CD4-positive, alpha-beta T cell (primary cell): Measurements from ENCODE around the gene DMRT2. TPM values are rescaled to one million over a fixed set of nuclear protein-coding genes. Genes with fewer than 3 reads are reported as not detected.

Source experiments
- ATAC-seq: fragments of 200-7000 bp; cut with Tn5 transposase; one replicate; pipeline ENCODE4 v1.10.0; 2022; ENCODE audit warnings: mild to moderate bottlenecking; ENCODE audit not compliant: poor library complexity
- CTCF ChIA-PET: fragments of 350-600 bp; sonication (Branson Sonifier 250); formaldehyde crosslinking; loops from one replicate; lab custom pipeline; 2021; ENCODE audit warnings: antibody characterized with exemption, inconsistent platforms; lab: Charles Lee
- POLR2A ChIA-PET: fragments of 350-600 bp; sonication (Branson Sonifier 250); formaldehyde crosslinking; loops from one replicate; lab custom pipeline; 2021; ENCODE audit warnings: antibody characterized with exemption, inconsistent platforms; lab: Charles Lee
- DNase-seq, 14 experiments: peaks; one replicate each; pipeline ENCODE4 v3.0.0-alpha.2; 2013 to 2020; ENCODE audit warnings: mixed read lengths in 2 of 14
- H3K27ac ChIP-seq, 2 donors: one replicate each; pipeline versions ENCODE4 v1.5.1 to v1.7.0; 2013; ENCODE audit warnings: low read length in 2 of 2, low read depth in 1 of 2, mild to moderate bottlenecking in 1 of 2
- H3K27me3 ChIP-seq, 2 experiments: 1 replicate in 1 of 2; 2 replicates in 1 of 2; pipeline versions ENCODE4 v1.6.1 to v1.7.0; 2013; ENCODE audit warnings: low read length in 2 of 2, control low read depth in 1 of 2, mild to moderate bottlenecking in 1 of 2, moderate library complexity in 1 of 2; ENCODE audit not compliant: insufficient read depth in 2 of 2, control insufficient read depth in 1 of 2
- H3K36me3 ChIP-seq: one replicate; pipeline ENCODE4 v1.6.1; 2013; ENCODE audit warnings: low read length, control low read depth; ENCODE audit not compliant: insufficient read depth
- H3K4me1 ChIP-seq: one replicate; pipeline ENCODE4 v1.6.1; 2013; ENCODE audit warnings: low read length, control low read depth; ENCODE audit not compliant: insufficient read depth
- H3K4me3 ChIP-seq: one replicate; pipeline ENCODE4 v1.5.1; 2013; ENCODE audit warnings: mild to moderate bottlenecking, low read length, moderate library complexity
- H3K9me3 ChIP-seq, 2 experiments: 1 replicate in 1 of 2; 2 replicates in 1 of 2; pipeline versions ENCODE4 v1.6.1 to v1.7.0; 2013; ENCODE audit warnings: low read length in 2 of 2, mild to moderate bottlenecking in 2 of 2, control low read depth in 1 of 2, moderate library complexity in 1 of 2; ENCODE audit not compliant: control insufficient read depth in 1 of 2, insufficient read depth in 1 of 2
- H3K27ac Mint-ChIP-seq: one replicate; pipeline ENCODE4 v1.8.0; 2020; ENCODE audit warnings: mixed read lengths
- H3K27me3 Mint-ChIP-seq: one replicate; pipeline ENCODE4 v1.8.0; 2021; ENCODE audit warnings: mixed read lengths
- H3K36me3 Mint-ChIP-seq: one replicate; pipeline ENCODE4 v1.8.0; 2021; ENCODE audit warnings: low read depth, mixed read lengths
- H3K4me1 Mint-ChIP-seq: one replicate; pipeline ENCODE4 v1.8.0; 2021; ENCODE audit warnings: low read depth, mixed read lengths
- H3K4me3 Mint-ChIP-seq: one replicate; pipeline ENCODE4 v1.8.0; 2020; ENCODE audit warnings: mild to moderate bottlenecking, mixed read lengths
- H3K9me3 Mint-ChIP-seq: one replicate; pipeline ENCODE4 v1.8.0; 2020; ENCODE audit warnings: mixed read lengths
- intact Hi-C, 2 experiments: fragments of 100-400 bp; cut with DNase I in 1 of 2; cut with micrococcal nuclease in 1 of 2; formaldehyde crosslinking; loops; one replicate each; pipeline versions ENCODE4 v1.15.1 to v1.9.0; 2023 to 2025; cut with DNase I, micrococcal nuclease
- total RNA-seq, 174 experiments: library from RNA in 2 of 174; stranded (reverse) in 2 of 174; gene quantifications; one replicate each; pipeline ENCODE4 v1.2.3 and lab custom pipeline; 2021 to 2026
- TF ChIP-seq, protein P1 (sequence below): fragments of 200-600 bp; IDR thresholded peaks from one replicate; pipeline ENCODE4 v1.8.0; 2022; ENCODE audit warnings: antibody characterized with exemption, mild to moderate bottlenecking

Gene DMRT2
- total RNA-seq, 2 experiments from 2014 or later = not detected

DNA sequence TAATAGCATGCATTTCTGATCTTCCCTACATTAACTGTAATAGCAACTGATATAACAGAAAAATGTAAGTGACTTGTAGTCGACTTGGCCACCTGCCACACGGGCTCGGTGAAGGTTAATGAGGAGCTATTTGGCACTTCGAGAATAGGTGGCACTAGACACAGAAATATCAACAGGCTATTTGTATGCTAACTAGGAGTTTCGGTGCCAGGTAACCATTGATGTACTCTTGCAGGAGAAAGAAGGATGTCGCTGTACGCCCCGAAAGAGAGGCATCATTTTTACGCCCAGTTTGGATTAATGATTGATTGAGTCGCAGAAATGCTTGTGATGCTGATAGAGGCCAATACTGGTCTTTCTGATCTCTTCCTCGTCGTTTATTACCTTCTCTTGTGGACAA is 516 bp upstream of the DMRT2 start:
- no peaks in the 10 kb centered on the region for H3K36me3 Mint-ChIP-seq
- TF ChIP-seq, protein P1, sequence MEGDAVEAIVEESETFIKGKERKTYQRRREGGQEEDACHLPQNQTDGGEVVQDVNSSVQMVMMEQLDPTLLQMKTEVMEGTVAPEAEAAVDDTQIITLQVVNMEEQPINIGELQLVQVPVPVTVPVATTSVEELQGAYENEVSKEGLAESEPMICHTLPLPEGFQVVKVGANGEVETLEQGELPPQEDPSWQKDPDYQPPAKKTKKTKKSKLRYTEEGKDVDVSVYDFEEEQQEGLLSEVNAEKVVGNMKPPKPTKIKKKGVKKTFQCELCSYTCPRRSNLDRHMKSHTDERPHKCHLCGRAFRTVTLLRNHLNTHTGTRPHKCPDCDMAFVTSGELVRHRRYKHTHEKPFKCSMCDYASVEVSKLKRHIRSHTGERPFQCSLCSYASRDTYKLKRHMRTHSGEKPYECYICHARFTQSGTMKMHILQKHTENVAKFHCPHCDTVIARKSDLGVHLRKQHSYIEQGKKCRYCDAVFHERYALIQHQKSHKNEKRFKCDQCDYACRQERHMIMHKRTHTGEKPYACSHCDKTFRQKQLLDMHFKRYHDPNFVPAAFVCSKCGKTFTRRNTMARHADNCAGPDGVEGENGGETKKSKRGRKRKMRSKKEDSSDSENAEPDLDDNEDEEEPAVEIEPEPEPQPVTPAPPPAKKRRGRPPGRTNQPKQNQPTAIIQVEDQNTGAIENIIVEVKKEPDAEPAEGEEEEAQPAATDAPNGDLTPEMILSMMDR = no peak
- no peak overlapping the region for H3K27ac ChIP-seq
- H3K4me3 Mint-ChIP-seq = peak overlapping the region; percentile 84
- peaks cover 84% of the 10 kb centered on the region for H3K27me3 Mint-ChIP-seq
- DNase-seq (no peak), ATAC-seq (no peak)
- H3K27ac Mint-ChIP-seq = no peak overlapping the region
- H3K27me3 ChIP-seq = peaks cover 83 to 94% of the 10 kb centered on the region in 2 experiments
- peaks cover 8 to 58% of the 10 kb centered on the region in 2 experiments for H3K9me3 ChIP-seq
- peaks cover 2% of the 10 kb centered on the region for H3K9me3 Mint-ChIP-seq
- H3K36me3 ChIP-seq = no peaks in the 10 kb centered on the region
- H3K4me3 ChIP-seq = no peak overlapping the region
- ChIA-PET POLR2A (no interaction called here), CTCF (no interaction called here)
- H3K4me1 ChIP-seq = peaks cover 55% of the 10 kb centered on the region
- intact Hi-C loops = no loop called here
- peaks cover 55% of the 10 kb centered on the region for H3K4me1 Mint-ChIP-seq

DNA sequence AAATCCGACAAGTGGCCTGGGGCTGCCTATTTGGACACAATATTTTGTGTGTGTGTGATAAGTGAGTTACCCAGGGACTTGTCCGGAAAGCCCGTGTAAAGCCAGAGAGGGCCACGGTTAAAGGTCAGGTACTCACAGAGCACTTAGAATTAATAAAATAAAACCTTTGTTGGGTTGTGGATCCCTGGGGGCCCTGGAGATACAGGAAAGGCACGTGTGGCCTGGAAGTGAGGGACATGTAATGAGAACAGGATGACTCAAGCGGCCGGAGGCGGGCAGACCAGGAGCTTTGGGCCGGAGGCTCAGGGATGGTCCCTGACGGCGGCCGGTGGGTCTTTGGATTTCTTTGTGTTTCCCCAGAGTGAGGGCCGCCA is 1.0 kb downstream of the DMRT2 start:
- H3K4me1 ChIP-seq = peaks cover 46% of the 10 kb centered on the region
- peaks cover 90% of the 10 kb centered on the region for H3K27me3 Mint-ChIP-seq
- DNase-seq = no peak
- intact Hi-C loops = no loop called here
- H3K27ac Mint-ChIP-seq = no peak overlapping the region
- H3K4me3 Mint-ChIP-seq = no peak overlapping the region
- H3K36me3 Mint-ChIP-seq = no peaks in the 10 kb centered on the region
- CTCF ChIA-PET = no interaction called here
- POLR2A ChIA-PET = no interaction called here
- no peak overlapping the region for H3K4me3 ChIP-seq
- H3K9me3 Mint-ChIP-seq = peaks cover 2% of the 10 kb centered on the region
- TF ChIP-seq, protein P1 = no peak
- ATAC-seq = no peak
- H3K9me3 ChIP-seq = peaks cover 8 to 42% of the 10 kb centered on the region in 2 experiments
- peaks cover 74 to 94% of the 10 kb centered on the region in 2 experiments for H3K27me3 ChIP-seq
- H3K4me1 Mint-ChIP-seq = peaks cover 55% of the 10 kb centered on the region
- no peaks in the 10 kb centered on the region for H3K36me3 ChIP-seq
- H3K27ac ChIP-seq = no peak overlapping the region

DNA sequence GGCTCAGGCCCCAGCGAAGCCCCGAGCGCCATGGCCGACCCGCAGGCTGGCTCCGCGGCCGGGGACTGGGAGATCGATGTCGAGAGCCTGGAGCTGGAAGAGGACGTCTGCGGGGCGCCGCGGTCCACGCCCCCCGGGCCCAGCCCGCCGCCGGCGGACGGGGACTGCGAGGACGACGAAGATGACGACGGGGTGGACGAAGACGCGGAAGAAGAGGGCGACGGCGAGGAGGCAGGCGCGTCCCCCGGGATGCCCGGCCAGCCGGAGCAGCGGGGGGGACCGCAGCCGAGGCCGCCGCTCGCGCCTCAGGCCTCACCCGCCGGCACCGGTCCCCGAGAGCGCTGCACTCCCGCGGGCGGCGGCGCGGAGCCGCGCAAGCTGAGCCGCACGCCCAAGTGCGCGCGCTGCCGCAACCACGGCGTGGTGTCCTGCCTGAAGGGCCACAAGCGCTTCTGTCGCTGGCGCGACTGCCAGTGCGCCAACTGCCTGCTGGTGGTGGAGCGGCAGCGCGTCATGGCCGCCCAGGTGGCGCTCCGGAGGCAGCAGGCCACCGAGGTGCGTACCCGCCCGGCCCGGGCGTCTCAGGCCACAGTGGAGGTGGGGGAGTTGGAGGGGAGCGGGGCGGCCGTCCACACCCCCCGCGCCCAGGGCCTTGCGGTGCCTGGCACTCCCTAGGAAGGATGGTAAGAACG is 1.6 kb downstream of the DMRT2 start:
- DNase-seq (peak in 2 of 14 experiments; percentile 33 to 42), ATAC-seq (no peak)
- Mint-ChIP-seq H3K27me3 (peaks cover 90% of the 10 kb centered on the region), H3K4me1 (peaks cover 52% of the 10 kb centered on the region), H3K4me3 (no peak overlapping the region), H3K27ac (no peak overlapping the region), H3K36me3 (no peaks in the 10 kb centered on the region), H3K9me3 (peaks cover 2% of the 10 kb centered on the region)
- ChIA-PET POLR2A (no interaction called here), CTCF (no interaction called here)
- intact Hi-C loops = no loop called here
- TF ChIP-seq, protein P1 = no peak
- Histone ChIP-seq H3K27me3 (peaks cover 74 to 93% of the 10 kb centered on the region in 2 experiments), H3K4me3 (no peak overlapping the region), H3K36me3 (no peaks in the 10 kb centered on the region), H3K9me3 (peaks cover 4 to 37% of the 10 kb centered on the region in 2 experiments), H3K4me1 (peaks cover 44% of the 10 kb centered on the region), H3K27ac (no peak overlapping the region)
